ENCODE results near the gene TRIO. TPM values are rescaled to one million over a fixed set of nuclear protein-coding genes. Genes with fewer than 3 reads are reported as not detected.
"Not testable (repeated sequence)": the region's sequence is repeated elsewhere in the genome, so short reads cannot be mapped to it uniquely, and the experiment has no call there.

The TRIO gene
- total RNA-seq, 1 experiment from 2014 or later, result 42.1 TPM

DNA sequence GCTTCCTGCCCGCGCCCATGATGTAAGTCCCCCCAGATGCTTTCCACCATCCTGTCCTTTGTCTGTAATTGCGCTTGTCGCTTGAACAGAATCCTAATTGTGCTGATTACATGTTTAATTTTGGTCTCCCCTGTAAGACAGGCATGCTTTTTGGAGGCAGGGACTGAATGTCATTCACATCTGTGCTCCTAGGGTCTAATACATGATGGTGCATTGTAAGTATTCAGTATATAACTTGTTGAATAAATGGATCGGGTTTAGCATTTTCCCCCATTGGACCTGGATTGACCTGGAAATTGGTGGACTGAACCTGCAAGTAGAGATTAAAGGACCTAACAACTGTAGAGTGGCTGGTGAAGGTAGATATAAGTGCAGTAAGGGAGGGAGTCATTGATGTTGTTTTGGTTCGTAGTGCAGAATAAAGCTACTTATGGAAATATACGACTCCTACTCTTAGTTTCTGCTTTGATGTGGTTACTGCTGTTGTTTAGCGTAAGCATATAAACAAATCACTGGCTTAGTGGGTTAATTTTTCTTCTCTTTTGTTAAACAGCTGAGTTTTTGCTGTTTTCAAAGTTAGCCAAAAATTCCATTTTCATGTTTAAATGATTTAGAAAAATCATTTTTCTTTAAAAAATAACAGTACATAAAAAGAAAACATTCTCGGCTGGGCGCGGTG is 57.3 kb downstream of the TRIO start:
- in situ Hi-C loops (cut with HindIII; ENCODE audit: low sequenced_read_pairs), result no loop called here
- no peak for DNase-seq (ENCODE audit: low spot score)

- in situ Hi-C loops (cut with HindIII; ENCODE audit: low sequenced_read_pairs), result no loop called here
These were observed 58.3 kb downstream of the TRIO start for GRCh38 chr5:14201325-14202045.

DNA sequence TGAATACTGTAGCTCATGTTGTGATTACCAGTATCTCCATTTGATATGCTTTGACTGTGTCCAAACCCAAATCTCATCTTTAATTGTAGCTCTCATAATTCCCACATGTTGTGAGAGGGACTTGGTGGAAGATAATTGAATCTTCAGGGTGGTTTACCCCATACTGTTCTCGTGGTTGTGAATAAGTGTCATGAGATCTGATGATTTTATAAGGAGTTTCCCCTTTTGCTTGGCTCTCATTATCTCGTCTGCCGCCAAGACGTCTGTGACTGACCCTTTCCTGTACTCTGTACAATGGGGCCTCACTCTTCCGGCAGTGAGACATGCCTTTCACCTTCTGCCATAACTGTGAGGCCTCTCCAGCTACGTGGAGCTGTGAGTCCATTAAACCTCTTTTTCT is 59.3 kb downstream of the TRIO start:
- no peak for DNase-seq (ENCODE audit: low spot score)
- in situ Hi-C loops (cut with HindIII; ENCODE audit: low sequenced_read_pairs), result no loop called here

More at GRCh38 chr5:14201325-14202045, 58.3 kb downstream of the TRIO start:
- no peak for DNase-seq (ENCODE audit: low spot score)

- in situ Hi-C loops (cut with HindIII; ENCODE audit: low sequenced_read_pairs), result no loop called here
- DNase-seq (ENCODE audit: low spot score), result no peak
These were observed 61.0 kb downstream of the TRIO start for GRCh38 chr5:14204011-14204670.

GRCh38 chr5:14204785-14205321 is 61.7 kb downstream of the TRIO start:
- no peak for DNase-seq (ENCODE audit: low spot score)
- in situ Hi-C loops (cut with HindIII; ENCODE audit: low sequenced_read_pairs), result no loop called here

GRCh38 chr5:14206028-14206725 is 63.0 kb downstream of the TRIO start:
- in situ Hi-C loops (cut with HindIII; ENCODE audit: low sequenced_read_pairs), result no loop called here

DNA sequence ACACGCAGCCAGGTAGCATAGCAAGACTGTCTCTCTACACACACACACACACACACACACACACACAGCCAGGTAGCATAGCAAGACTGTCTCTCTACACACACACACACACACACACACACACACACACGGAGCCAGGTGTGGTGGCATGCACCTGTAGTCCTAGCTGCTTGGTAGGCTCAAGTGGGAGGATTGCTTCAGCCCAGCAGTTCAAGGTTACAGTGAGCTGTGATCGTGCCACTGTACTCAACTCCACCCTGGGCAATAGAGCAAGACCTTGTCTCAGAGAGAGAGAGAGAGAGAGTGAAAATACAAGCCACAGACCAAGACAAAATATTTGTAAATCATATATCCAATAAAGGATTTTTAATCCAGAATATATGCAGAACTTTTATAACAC is 64.3 kb downstream of the TRIO start:
- in situ Hi-C loops (cut with HindIII; ENCODE audit: low sequenced_read_pairs); DNase-seq (ENCODE audit: low spot score): not testable (repeated sequence)

More at GRCh38 chr5:14206028-14206725, 63.0 kb downstream of the TRIO start:
- no peak for DNase-seq (ENCODE audit: low spot score)

DNA sequence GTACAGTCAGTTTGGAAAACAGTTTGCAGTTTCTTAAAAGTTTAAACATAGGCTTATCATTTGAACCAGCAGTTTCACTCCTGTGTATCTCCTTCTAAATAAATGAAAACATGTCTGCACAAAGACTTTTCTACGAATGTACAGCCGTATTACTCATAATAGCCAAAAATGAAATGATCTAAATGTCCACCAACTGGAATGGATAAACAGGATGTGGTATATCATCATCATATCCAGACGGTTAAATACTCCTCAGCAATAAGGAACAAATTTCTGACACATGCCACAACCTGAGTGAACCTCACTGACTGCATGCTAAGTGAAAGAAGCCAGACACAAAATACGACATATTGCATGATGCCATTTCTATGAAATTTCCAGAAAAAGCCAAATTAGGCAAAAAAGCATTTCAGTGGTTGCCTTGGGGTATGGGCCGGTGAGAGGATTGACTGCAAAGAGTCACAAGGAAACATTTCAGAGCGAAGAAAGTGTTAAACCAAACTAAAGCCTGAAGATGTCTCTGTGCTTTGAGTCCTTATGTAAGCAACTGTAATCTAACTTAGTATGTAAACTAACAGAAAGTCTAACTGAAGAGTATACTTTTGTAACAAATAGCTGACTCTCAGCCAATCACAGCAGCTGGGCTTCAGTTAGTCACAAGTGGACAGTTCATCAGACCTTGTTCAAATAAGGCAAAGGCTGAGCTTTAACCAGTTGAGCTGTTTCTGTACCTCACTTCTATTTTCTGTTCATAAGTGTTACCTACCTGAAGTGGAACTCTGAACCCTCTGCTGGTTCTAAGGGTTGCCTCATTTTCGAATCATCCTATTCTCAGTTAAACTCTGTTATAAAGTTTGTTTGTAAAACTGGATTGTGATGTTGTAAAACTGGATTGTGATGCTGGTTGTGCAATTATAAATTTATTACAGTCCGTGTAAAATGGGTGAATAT is 65.2 kb downstream of the TRIO start:
- in situ Hi-C loops (cut with HindIII; ENCODE audit: low sequenced_read_pairs), result no loop called here
- DNase-seq (ENCODE audit: low spot score), result no peak

GRCh38 chr5:14209222-14209822 is 66.2 kb downstream of the TRIO start:
- no peak for DNase-seq (ENCODE audit: low spot score)
- in situ Hi-C loops (cut with HindIII; ENCODE audit: low sequenced_read_pairs), result no loop called here

DNA sequence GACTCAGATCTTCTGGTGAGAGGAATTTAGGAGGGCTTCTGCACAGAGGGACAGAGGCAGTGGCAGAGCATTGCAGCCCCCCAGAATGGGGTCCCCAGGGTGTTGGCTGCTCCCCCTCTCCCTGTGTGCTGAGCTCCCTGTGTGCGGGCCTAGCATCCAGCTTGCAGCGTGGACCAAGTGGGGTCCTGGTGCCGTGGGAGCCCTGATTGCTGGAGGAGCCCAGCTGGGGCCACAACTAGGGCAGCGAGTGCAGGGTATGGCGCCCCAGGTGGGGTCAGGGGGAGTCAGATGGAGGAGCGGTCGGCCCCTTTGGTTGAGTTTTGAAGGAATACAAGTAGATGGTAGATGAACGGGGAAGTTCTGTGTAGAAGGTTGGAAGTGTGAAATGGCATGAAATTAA is 66.7 kb downstream of the TRIO start:
- in situ Hi-C loops (cut with HindIII; ENCODE audit: low sequenced_read_pairs), result no loop called here
- no peak for DNase-seq (ENCODE audit: low spot score)

GRCh38 chr5:14210729-14211128 is 67.6 kb downstream of the TRIO start:
- in situ Hi-C loops (cut with HindIII; ENCODE audit: low sequenced_read_pairs), result no loop called here

DNA sequence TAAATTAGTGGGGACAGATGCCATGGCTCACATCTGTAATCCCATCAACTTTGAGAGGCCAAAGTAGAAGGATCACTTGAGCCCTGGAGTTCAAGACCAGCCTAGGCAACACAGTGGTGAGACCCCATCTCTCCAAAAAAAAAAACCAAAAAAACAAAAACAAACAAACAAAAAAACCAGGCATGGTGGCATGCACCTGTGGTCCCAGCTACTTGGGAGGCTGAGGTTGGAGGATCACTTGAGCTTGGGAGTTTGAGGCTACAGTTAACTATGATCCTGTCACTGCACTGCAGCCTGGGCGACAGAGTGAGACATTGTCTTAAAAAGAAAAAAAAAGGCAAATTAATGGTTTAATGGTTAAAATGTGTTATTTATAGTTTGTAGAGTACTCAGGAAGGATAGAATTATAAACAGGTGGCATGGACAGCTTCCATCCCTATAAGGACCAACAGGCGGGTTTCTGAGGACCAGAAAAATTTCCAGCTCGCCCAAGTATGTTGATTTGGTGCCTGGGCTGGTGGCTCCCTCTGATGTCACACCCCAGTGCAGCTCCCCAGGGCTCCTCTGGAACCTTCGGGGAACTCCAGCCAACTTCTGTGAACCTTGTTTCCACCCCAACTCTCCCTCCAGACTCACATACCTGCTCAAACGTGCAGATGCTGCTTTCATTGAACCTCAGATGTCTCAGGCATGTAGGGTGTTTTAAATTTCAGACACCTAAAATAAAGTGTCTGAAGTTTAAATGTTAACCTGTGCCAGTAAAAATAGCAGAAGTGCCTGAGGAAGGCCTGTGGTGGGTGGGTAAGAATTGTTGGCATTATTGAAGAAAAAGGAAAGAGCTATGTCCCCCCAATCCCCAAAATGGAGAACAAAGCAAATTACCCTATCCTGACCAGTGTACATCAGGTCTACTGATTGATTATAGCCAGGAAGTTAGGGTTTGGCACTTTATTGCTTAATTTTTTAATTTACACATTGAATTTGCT is 69.0 kb downstream of the TRIO start:
- in situ Hi-C loops (cut with HindIII; ENCODE audit: low sequenced_read_pairs), result no loop called here

More at GRCh38 chr5:14210729-14211128, 67.6 kb downstream of the TRIO start:
- DNase-seq (ENCODE audit: low spot score), result no peak

DNA sequence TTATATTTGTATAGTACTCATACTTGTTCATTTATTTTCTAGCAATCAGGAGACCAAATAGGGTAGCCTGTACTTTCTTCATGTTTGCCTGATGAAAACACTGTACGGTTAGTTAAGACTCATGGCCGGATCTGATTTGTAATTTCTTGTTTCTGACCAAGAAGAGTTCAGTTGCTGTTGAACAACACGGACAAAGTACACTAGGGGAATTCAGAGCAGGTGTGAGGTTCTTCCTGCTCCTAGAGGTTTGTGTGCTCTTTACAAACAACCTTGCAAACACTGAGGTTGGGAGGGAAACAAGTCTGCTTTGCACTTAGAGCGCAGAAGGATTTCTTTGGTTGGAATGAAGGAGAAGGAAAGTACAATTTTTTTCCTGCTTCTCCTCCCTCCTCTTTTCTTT is 69.7 kb downstream of the TRIO start:
- DNase-seq (ENCODE audit: low spot score), result no peak
- in situ Hi-C loops (cut with HindIII; ENCODE audit: low sequenced_read_pairs), result no loop called here

More for the DNA sequence above, 69.0 kb downstream of the TRIO start:
- no peak for DNase-seq (ENCODE audit: low spot score)

DNA sequence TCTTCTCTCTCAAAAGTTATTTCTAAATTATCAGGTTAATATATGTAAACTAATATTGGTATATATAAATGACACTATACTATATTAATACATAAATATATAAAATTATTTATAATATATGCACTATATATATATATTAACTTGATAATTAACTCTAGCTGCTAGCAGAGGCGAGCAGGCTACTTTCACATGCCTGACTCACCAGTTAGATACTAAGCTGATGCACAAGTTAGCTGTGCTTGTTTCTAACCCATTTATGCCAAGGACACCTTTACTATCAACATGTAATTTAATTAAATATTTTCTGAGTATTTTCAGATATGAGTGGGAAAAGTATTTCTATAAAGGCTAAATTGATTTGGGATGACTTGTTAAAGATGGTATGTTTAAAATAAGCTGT is 70.1 kb downstream of the TRIO start:
- DNase-seq (ENCODE audit: low spot score), result no peak
- in situ Hi-C loops (cut with HindIII; ENCODE audit: low sequenced_read_pairs), result no loop called here

DNA sequence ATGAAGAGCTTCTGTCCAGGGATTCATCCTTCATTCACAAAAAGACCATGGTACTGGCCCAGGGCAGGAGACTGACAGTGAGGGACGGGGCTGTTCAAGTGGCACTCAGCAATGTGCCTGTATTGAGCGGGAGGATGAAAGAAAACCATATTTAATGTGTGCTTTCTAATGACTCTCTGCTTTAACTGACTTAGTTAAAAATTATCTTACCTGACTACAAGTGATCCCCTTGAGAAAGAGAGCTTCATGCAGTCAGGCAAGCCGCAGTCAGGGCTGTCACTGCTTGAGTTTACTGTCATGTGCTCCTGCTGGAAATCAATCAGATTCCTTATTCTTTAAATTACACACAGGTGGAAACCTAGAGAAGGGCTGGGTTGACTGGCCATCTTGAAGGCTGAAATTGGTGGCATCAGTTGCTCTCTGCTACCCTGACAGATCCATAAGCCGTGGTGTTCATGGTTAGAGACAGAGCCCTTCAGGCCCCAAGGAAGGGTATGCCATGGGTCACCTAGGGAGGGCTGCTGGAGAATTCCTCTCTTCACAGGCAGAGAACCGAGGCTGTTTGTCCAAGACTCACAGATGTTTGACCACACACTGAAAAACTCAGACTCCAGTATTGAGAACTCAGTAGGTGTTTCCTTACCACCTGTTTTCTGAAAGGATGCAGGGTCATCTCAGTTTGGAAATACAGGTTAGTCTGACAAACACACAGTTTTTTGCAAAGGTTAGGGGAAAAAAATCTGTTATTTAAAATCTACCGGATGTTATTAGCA is 70.9 kb downstream of the TRIO start:
- no peak for DNase-seq (ENCODE audit: low spot score)

GRCh38 chr5:14215901-14216300 is 72.8 kb downstream of the TRIO start:
- no peak for DNase-seq (ENCODE audit: low spot score)
- in situ Hi-C loops (cut with HindIII; ENCODE audit: low sequenced_read_pairs), result no loop called here

More for the DNA sequence above, 70.9 kb downstream of the TRIO start:
- in situ Hi-C loops (cut with HindIII; ENCODE audit: low sequenced_read_pairs), result no loop called here
